ENCODE results near the gene TBC1D20. TPM values are rescaled to one million over a fixed set of nuclear protein-coding genes. Genes with fewer than 3 reads are reported as not detected.
"Not testable (repeated sequence)": the region's sequence is repeated elsewhere in the genome, so short reads cannot be mapped to it uniquely, and the experiment has no call there.

Gene TBC1D20
- total RNA-seq, 4 donors from 2014 or later: 38.1 to 43.6 (median 42.8) TPM

GRCh38 chr20:478949-479429 lies 16.7 kb upstream of the TBC1D20 start:
- Histone ChIP-seq H3K27me3 (no peaks in the 10 kb centered on the region), H3K4me3 (no peak overlapping the region), H3K27ac (no peak overlapping the region), H3K4me1 (no peaks in the 10 kb centered on the region), H3K9me3 (no peaks in the 10 kb centered on the region), H3K36me3 (peaks cover 0 to 44% (median 0%) of the 10 kb centered on the region in 3 donors)
- TF ChIP-seq, protein P1, sequence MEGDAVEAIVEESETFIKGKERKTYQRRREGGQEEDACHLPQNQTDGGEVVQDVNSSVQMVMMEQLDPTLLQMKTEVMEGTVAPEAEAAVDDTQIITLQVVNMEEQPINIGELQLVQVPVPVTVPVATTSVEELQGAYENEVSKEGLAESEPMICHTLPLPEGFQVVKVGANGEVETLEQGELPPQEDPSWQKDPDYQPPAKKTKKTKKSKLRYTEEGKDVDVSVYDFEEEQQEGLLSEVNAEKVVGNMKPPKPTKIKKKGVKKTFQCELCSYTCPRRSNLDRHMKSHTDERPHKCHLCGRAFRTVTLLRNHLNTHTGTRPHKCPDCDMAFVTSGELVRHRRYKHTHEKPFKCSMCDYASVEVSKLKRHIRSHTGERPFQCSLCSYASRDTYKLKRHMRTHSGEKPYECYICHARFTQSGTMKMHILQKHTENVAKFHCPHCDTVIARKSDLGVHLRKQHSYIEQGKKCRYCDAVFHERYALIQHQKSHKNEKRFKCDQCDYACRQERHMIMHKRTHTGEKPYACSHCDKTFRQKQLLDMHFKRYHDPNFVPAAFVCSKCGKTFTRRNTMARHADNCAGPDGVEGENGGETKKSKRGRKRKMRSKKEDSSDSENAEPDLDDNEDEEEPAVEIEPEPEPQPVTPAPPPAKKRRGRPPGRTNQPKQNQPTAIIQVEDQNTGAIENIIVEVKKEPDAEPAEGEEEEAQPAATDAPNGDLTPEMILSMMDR (IDR thresholded peaks at IDR 0.05): peak; percentile 13 to 79 (median 71)
- no peak for TF ChIP-seq POLR2A (IDR thresholded peaks at IDR 0.05)
- DNase-seq: no peak

GRCh38 chr20:478010-478948 lies 15.9 kb upstream of the TBC1D20 start:
- H3K9me3 ChIP-seq: no peaks in the 10 kb centered on the region
- no peak overlapping the region for H3K4me3 ChIP-seq
- no peaks in the 10 kb centered on the region for H3K27me3 ChIP-seq
- H3K4me1 ChIP-seq: no peaks in the 10 kb centered on the region
- H3K36me3 ChIP-seq: peaks cover 0 to 37% (median 0%) of the 10 kb centered on the region in 3 donors
- DNase-seq: no peak
- no peak overlapping the region for H3K27ac ChIP-seq
- TF ChIP-seq POLR2A (IDR thresholded peaks at IDR 0.05): no peak
- TF ChIP-seq, protein P1 (IDR thresholded peaks at IDR 0.05): no peak

- not testable (repeated sequence) for H3K9me3 ChIP-seq, H3K4me1 ChIP-seq, H3K27ac ChIP-seq, H3K4me3 ChIP-seq, H3K27me3 ChIP-seq, DNase-seq
- H3K36me3 ChIP-seq: peaks cover 0 to 22% (median 0%) of the 10 kb centered on the region in 3 donors
Observed at GRCh38 chr20:476561-477249, 14.4 kb upstream of the TBC1D20 start.

- no peak overlapping the region for H3K27ac ChIP-seq
- H3K4me1 ChIP-seq: no peaks in the 10 kb centered on the region
- H3K36me3 ChIP-seq: peaks cover 0 to 14% (median 0%) of the 10 kb centered on the region in 3 donors
- no peak overlapping the region for H3K4me3 ChIP-seq
- H3K9me3 ChIP-seq: no peaks in the 10 kb centered on the region
- no peaks in the 10 kb centered on the region for H3K27me3 ChIP-seq
- TF ChIP-seq, protein P1 (IDR thresholded peaks at IDR 0.05): no peak
- TF ChIP-seq POLR2A (IDR thresholded peaks at IDR 0.05): no peak
- no peak for DNase-seq
Observed at GRCh38 chr20:475463-476357, 13.4 kb upstream of the TBC1D20 start.

- no peak for TF ChIP-seq POLR2A (IDR thresholded peaks at IDR 0.05)
- TF ChIP-seq, protein P1 (IDR thresholded peaks at IDR 0.05): no peak
- H3K27ac ChIP-seq: no peak overlapping the region
Observed at GRCh38 chr20:474581-474980, 12.2 kb upstream of the TBC1D20 start.

More at GRCh38 chr20:474581-474980, 12.2 kb upstream of the TBC1D20 start:
- H3K4me3 ChIP-seq: no peak overlapping the region
- no peak for DNase-seq
- no peaks in the 10 kb centered on the region for H3K27me3 ChIP-seq
- H3K36me3 ChIP-seq: peaks cover 0 to 14% (median 0%) of the 10 kb centered on the region in 3 donors
- H3K4me1 ChIP-seq: no peaks in the 10 kb centered on the region
- no peaks in the 10 kb centered on the region for H3K9me3 ChIP-seq

Measured in Peyer's patch (tissue), 4 donors.